GDM1 (cell line): Measurements from ENCODE around the gene COL4A6.

Source experiments
- DNase-seq: peaks from one replicate; lab custom pipeline; 2025; lab: John Stamatoyannopoulos, UW

COL4A6 gene

GRCh38 chrX:108270739-108271396 lies 167.4 kb downstream of the COL4A6 start:
- no peak for DNase-seq

GRCh38 chrX:108270280-108270679 lies 167.9 kb downstream of the COL4A6 start:
- DNase-seq, result no peak

- DNase-seq, result no peak
These were observed 169.7 kb downstream of the COL4A6 start for GRCh38 chrX:108268434-108269080.

GRCh38 chrX:108267557-108267956 lies 170.7 kb downstream of the COL4A6 start:
- DNase-seq, result no peak

- DNase-seq, result no peak
These were observed 173.8 kb downstream of the COL4A6 start for GRCh38 chrX:108264376-108264775.

GRCh38 chrX:108261549-108262203 lies 176.5 kb downstream of the COL4A6 start:
- DNase-seq, result no peak

GRCh38 chrX:108257556-108257955 lies 180.7 kb downstream of the COL4A6 start:
- no peak for DNase-seq

GRCh38 chrX:108254636-108255035 lies 183.6 kb downstream of the COL4A6 start:
- no peak for DNase-seq

- DNase-seq, result no peak
These were observed 187.3 kb downstream of the COL4A6 start for GRCh38 chrX:108250654-108251579.

- no peak for DNase-seq
These were observed 191.8 kb downstream of the COL4A6 start for GRCh38 chrX:108246304-108246954.

- no peak for DNase-seq
These were observed 192.8 kb downstream of the COL4A6 start for GRCh38 chrX:108245462-108245861.

GRCh38 chrX:108235986-108236385 lies 202.2 kb downstream of the COL4A6 start:
- DNase-seq, result no peak

- DNase-seq, result no peak
These were observed 207.6 kb downstream of the COL4A6 start for GRCh38 chrX:108230574-108230973.

- no peak for DNase-seq
These were observed 213.2 kb downstream of the COL4A6 start for GRCh38 chrX:108224727-108225621.

GRCh38 chrX:108224218-108224617 lies 214.0 kb downstream of the COL4A6 start:
- DNase-seq, result no peak

GRCh38 chrX:108223585-108223984 lies 214.6 kb downstream of the COL4A6 start:
- DNase-seq, result no peak

GRCh38 chrX:108221301-108221864 lies 216.8 kb downstream of the COL4A6 start:
- DNase-seq, result no peak

GRCh38 chrX:108219949-108220601 lies 218.1 kb downstream of the COL4A6 start:
- no peak for DNase-seq

- DNase-seq, result no peak
These were observed 220.3 kb downstream of the COL4A6 start for GRCh38 chrX:108217876-108218275.
